GM21367 (cell line): ENCODE results near the gene FBLN1.

Experiments
- ATAC-seq: cut with Tn5 transposase; IDR thresholded peaks from one replicate; pipeline ENCODE4 v1.9.1; 2021; ENCODE audit not compliant: unreplicated experiment

Gene FBLN1

GRCh38 chr22:45564349-45565030 lies 61.8 kb downstream of the FBLN1 start:
- ATAC-seq: no peak

GRCh38 chr22:45565171-45565570 lies 62.5 kb downstream of the FBLN1 start:
- no peak for ATAC-seq

- ATAC-seq: no peak
Measured at GRCh38 chr22:45565973-45566372, 63.3 kb downstream of the FBLN1 start.

- no peak for ATAC-seq
Measured at GRCh38 chr22:45568213-45568612, 65.5 kb downstream of the FBLN1 start.

GRCh38 chr22:45571089-45571488 lies 68.4 kb downstream of the FBLN1 start:
- ATAC-seq: no peak

GRCh38 chr22:45572444-45572843 lies 69.8 kb downstream of the FBLN1 start:
- no peak for ATAC-seq

- no peak for ATAC-seq
Measured at GRCh38 chr22:45574069-45574703, 71.5 kb downstream of the FBLN1 start.

- ATAC-seq: no peak
Measured at GRCh38 chr22:45575173-45575572, 72.5 kb downstream of the FBLN1 start.

GRCh38 chr22:45575607-45576272 lies 73.1 kb downstream of the FBLN1 start:
- ATAC-seq: no peak

GRCh38 chr22:45576273-45576625 lies 73.6 kb downstream of the FBLN1 start:
- ATAC-seq: no peak

GRCh38 chr22:45576730-45577464 lies 74.2 kb downstream of the FBLN1 start:
- ATAC-seq: no peak

GRCh38 chr22:45577746-45578523 lies 75.3 kb downstream of the FBLN1 start:
- ATAC-seq: no peak

- no peak for ATAC-seq
Measured at GRCh38 chr22:45578524-45579147, 76.0 kb downstream of the FBLN1 start.

- ATAC-seq: no peak
Measured at GRCh38 chr22:45579306-45579705, 76.6 kb downstream of the FBLN1 start.

GRCh38 chr22:45579806-45580725 lies 77.4 kb downstream of the FBLN1 start:
- no peak for ATAC-seq

- ATAC-seq: no peak
Measured at GRCh38 chr22:45580726-45581381, 78.2 kb downstream of the FBLN1 start.

- no peak for ATAC-seq
Measured at GRCh38 chr22:45581549-45582080, 78.9 kb downstream of the FBLN1 start.

GRCh38 chr22:45582236-45582954 lies 79.7 kb downstream of the FBLN1 start:
- no peak for ATAC-seq
